ENCODE results near the gene FNDC3B.

- TF ChIP-seq, protein P1, sequence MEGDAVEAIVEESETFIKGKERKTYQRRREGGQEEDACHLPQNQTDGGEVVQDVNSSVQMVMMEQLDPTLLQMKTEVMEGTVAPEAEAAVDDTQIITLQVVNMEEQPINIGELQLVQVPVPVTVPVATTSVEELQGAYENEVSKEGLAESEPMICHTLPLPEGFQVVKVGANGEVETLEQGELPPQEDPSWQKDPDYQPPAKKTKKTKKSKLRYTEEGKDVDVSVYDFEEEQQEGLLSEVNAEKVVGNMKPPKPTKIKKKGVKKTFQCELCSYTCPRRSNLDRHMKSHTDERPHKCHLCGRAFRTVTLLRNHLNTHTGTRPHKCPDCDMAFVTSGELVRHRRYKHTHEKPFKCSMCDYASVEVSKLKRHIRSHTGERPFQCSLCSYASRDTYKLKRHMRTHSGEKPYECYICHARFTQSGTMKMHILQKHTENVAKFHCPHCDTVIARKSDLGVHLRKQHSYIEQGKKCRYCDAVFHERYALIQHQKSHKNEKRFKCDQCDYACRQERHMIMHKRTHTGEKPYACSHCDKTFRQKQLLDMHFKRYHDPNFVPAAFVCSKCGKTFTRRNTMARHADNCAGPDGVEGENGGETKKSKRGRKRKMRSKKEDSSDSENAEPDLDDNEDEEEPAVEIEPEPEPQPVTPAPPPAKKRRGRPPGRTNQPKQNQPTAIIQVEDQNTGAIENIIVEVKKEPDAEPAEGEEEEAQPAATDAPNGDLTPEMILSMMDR (IDR thresholded peaks at IDR 0.05) = no peak
- TF ChIP-seq POLR2A (IDR thresholded peaks at IDR 0.05) (no peak), POLR2AphosphoS5 (IDR thresholded peaks at IDR 0.05) (no peak), EP300 (IDR thresholded peaks at IDR 0.05) (no peak)
Observed at GRCh38 chr3:172229462-172229861, 190.1 kb downstream of the FNDC3B start.
